H1 (cell line): ENCODE data around the gene TFCP2L1. TPM values are rescaled to one million over a fixed set of nuclear protein-coding genes. Genes with fewer than 3 reads are reported as not detected.

Source experiments
- CHD7 ChIP-seq: fragments of 300-600 bp; sonication (generic); IDR thresholded peaks from 2 replicates; pipeline ENCODE4 v1.7.1; 2012; ENCODE audit warnings: low read length, moderate library complexity, mild to moderate bottlenecking, inconsistent platforms; ENCODE audit not compliant: insufficient replicate concordance
- polyA plus RNA-seq, 7 experiments: library from polyadenylated mRNA; depleted of rRNA in 3 of 7; stranded (reverse) in 5 of 7; unstranded in 2 of 7; fragments of >200 nt in 5 of 7; fragments of 200-250 nt in 2 of 7; gene quantifications; 1 replicate in 5 of 7; 2 replicates in 1 of 7; 4 replicates in 1 of 7; pipeline versions ENCODE4 v1.2.1 to v1.2.3, GENCODE V29; 2011 to 2013; ENCODE audit warnings: missing spikeins in 2 of 7, mixed read lengths in 2 of 7
- total RNA-seq: library from RNA; stranded (reverse); fragmentation: NEBNext Ultra II Directional; extraction: Animal tissue kit (Norgen Biotek cat#: 25700); gene quantifications from 2 replicates; pipeline ENCODE4 v1.2.1, GENCODE V29; 2021

The TFCP2L1 gene
- total and polyA plus RNA-seq, 2 of the 8 experiments (the other 6 are each of a cell fraction or from before 2014, with no cell fraction given) = 1.5 to 3.8 TPM

DNA sequence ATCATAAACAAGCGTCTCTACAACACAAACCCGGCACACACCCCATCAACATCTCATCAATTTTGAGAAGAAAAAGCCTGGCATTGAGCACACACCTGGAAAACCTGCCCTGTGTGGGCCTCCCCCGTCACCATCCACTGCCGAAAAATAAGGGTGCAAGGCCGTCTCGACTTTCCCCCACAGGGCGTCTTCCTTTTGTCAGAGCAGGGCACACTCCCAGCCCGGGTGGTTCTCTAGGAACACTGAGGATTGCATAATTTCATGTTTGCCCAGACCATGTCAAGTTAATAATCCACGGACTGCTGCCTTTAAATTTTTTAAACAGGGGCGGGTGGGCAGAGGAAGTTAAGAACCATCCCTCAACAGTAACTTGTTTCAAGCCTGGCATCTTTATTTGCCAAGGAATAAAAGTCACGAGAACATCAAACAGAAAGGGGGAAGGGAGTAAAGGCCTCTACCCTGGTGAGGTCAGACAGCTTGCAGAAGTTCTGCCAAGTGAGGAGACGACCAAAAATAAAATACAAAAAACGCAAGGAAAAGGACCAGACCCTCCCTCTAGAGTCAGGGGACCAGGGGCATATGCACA is 2.1 kb downstream of the TFCP2L1 start (continued):
- no peak for TF ChIP-seq CHD7
